Parathyroid adenoma (tissue), 2 donors: Measurements from ENCODE around the gene FEN1.

Experiments
- H2AFZ ChIP-seq: fragments of 300-600 bp; sonication (generic); one replicate; pipeline ENCODE4 v1.7.0; 2017; ENCODE audit warnings: antibody characterized with exemption, mild to moderate bottlenecking
- H3K27ac ChIP-seq: fragments of 300-600 bp; sonication (generic); one replicate; pipeline ENCODE4 v1.7.0; 2017
- H3K27me3 ChIP-seq: fragments of 300-600 bp; sonication (generic); one replicate; pipeline ENCODE4 v1.7.0; 2017; ENCODE audit warnings: low read length; ENCODE audit not compliant: control insufficient read depth, insufficient read depth
- H3K36me3 ChIP-seq: fragments of 300-600 bp; sonication (generic); one replicate; pipeline ENCODE4 v1.7.0; 2017; ENCODE audit warnings: low read length; ENCODE audit not compliant: control insufficient read depth, insufficient read depth
- H3K4me1 ChIP-seq: fragments of 300-600 bp; sonication (generic); one replicate; pipeline ENCODE4 v1.7.0; 2017; ENCODE audit warnings: control low read depth
- H3K4me2 ChIP-seq: fragments of 300-600 bp; sonication (generic); one replicate; pipeline ENCODE4 v1.7.0; 2017; ENCODE audit warnings: low read length
- H3K4me3 ChIP-seq: fragments of 300-600 bp; sonication (generic); one replicate; pipeline ENCODE4 v1.7.0; 2017; ENCODE audit warnings: low read depth, low read length
- H3K79me2 ChIP-seq: fragments of 300-600 bp; sonication (generic); one replicate; pipeline ENCODE4 v1.7.0; 2017; ENCODE audit warnings: control low read depth
- H3K9ac ChIP-seq: fragments of 300-600 bp; sonication (generic); one replicate; pipeline ENCODE4 v1.7.0; 2017; ENCODE audit warnings: mild to moderate bottlenecking
- H3K9me3 ChIP-seq: fragments of 300-600 bp; sonication (generic); one replicate; pipeline ENCODE4 v1.7.0; 2017; ENCODE audit warnings: low read length; ENCODE audit not compliant: control insufficient read depth
- CTCF ChIP-seq: fragments of 300-600 bp; sonication (generic); IDR thresholded peaks from one replicate; pipeline ENCODE4 v1.7.0; 2017; ENCODE audit warnings: antibody characterized with exemption, mild to moderate bottlenecking
- donor health status: primary hyperparathyroidism.

FEN1 gene

GRCh38 chr11:61773809-61774208, 18.9 kb upstream of the FEN1 start:
- Histone ChIP-seq H3K9ac (no peak overlapping the region), H3K27me3 (no peaks in the 10 kb centered on the region), H3K27ac (no peak overlapping the region), H2AFZ (no peak overlapping the region), H3K4me3 (no peak overlapping the region), H3K36me3 (no peaks in the 10 kb centered on the region), H3K9me3 (no peaks in the 10 kb centered on the region), H3K79me2 (no peaks in the 10 kb centered on the region), H3K4me1 (no peaks in the 10 kb centered on the region), H3K4me2 (no peak overlapping the region)
- no peak for TF ChIP-seq CTCF

GRCh38 chr11:61774411-61774810, 18.3 kb upstream of the FEN1 start:
- Histone ChIP-seq H3K9ac (no peak overlapping the region), H3K27ac (no peak overlapping the region), H3K4me2 (no peak overlapping the region), H3K9me3 (no peaks in the 10 kb centered on the region), H3K79me2 (no peaks in the 10 kb centered on the region), H3K4me1 (no peaks in the 10 kb centered on the region), H2AFZ (no peak overlapping the region), H3K36me3 (no peaks in the 10 kb centered on the region), H3K4me3 (no peak overlapping the region), H3K27me3 (no peaks in the 10 kb centered on the region)
- TF ChIP-seq CTCF: no peak

- H3K27ac ChIP-seq: no peak overlapping the region
- no peak overlapping the region for H2AFZ ChIP-seq
- no peaks in the 10 kb centered on the region for H3K27me3 ChIP-seq
- H3K9ac ChIP-seq: no peak overlapping the region
- H3K4me3 ChIP-seq: no peak overlapping the region
- no peaks in the 10 kb centered on the region for H3K79me2 ChIP-seq
- no peak overlapping the region for H3K4me2 ChIP-seq
- no peak for TF ChIP-seq CTCF
- no peaks in the 10 kb centered on the region for H3K36me3 ChIP-seq
- H3K4me1 ChIP-seq: no peaks in the 10 kb centered on the region
- no peaks in the 10 kb centered on the region for H3K9me3 ChIP-seq
These were observed 17.6 kb upstream of the FEN1 start for GRCh38 chr11:61775106-61775505.

- H3K27me3 ChIP-seq: no peaks in the 10 kb centered on the region
- H3K4me2 ChIP-seq: no peak overlapping the region
- no peaks in the 10 kb centered on the region for H3K4me1 ChIP-seq
- TF ChIP-seq CTCF: no peak
- no peaks in the 10 kb centered on the region for H3K36me3 ChIP-seq
- no peak overlapping the region for H3K9ac ChIP-seq
- no peak overlapping the region for H3K27ac ChIP-seq
- H3K9me3 ChIP-seq: no peaks in the 10 kb centered on the region
- H3K4me3 ChIP-seq: no peak overlapping the region
- H3K79me2 ChIP-seq: no peaks in the 10 kb centered on the region
- no peak overlapping the region for H2AFZ ChIP-seq
These were observed 16.8 kb upstream of the FEN1 start for GRCh38 chr11:61775606-61776554.
